Osteocyte (in vitro differentiated cells): ENCODE measurements around the gene KLHL10. TPM values are rescaled to one million over a fixed set of nuclear protein-coding genes. Genes with fewer than 3 reads are reported as not detected.

Source experiments
- DNase-seq: peaks from one replicate; pipeline ENCODE4 v3.0.0; 2021; ENCODE audit warnings: mixed read lengths; ENCODE audit not compliant: unreplicated experiment; ENCODE audit errors: extremely low spot score
- H3K27ac Mint-ChIP-seq: one replicate; pipeline ENCODE4 v1.8.0; 2021; ENCODE audit warnings: mild to moderate bottlenecking, mixed read lengths; ENCODE audit not compliant: unreplicated experiment
- H3K27me3 Mint-ChIP-seq: one replicate; pipeline ENCODE4 v1.8.0; 2021; ENCODE audit warnings: mixed read lengths; ENCODE audit not compliant: unreplicated experiment
- H3K36me3 Mint-ChIP-seq: one replicate; pipeline ENCODE4 v1.8.0; 2021; ENCODE audit warnings: mixed read lengths; ENCODE audit not compliant: unreplicated experiment
- H3K4me1 Mint-ChIP-seq: one replicate; pipeline ENCODE4 v1.8.0; 2021; ENCODE audit warnings: mixed read lengths; ENCODE audit not compliant: unreplicated experiment
- H3K4me3 Mint-ChIP-seq: one replicate; pipeline ENCODE4 v1.8.0; 2021; ENCODE audit warnings: mild to moderate bottlenecking, moderate library complexity, mixed read lengths; ENCODE audit not compliant: unreplicated experiment
- H3K9me3 Mint-ChIP-seq: one replicate; pipeline ENCODE4 v1.8.0; 2021; ENCODE audit warnings: mixed read lengths; ENCODE audit not compliant: unreplicated experiment
- total RNA-seq: library from RNA; stranded (reverse); gene quantifications from 2 replicates; pipeline ENCODE4 v1.2.1, GENCODE V29; 2021
- TF ChIP-seq, protein P1 (sequence below): fragments of 200-600 bp; sonication (generic); IDR thresholded peaks from 2 replicates; pipeline ENCODE4 v1.5.0; 2021; ENCODE audit warnings: antibody characterized with exemption, mild to moderate bottlenecking, moderate library complexity

KLHL10 gene
- total RNA-seq, 1 donor from 2014 or later = not detected

DNA sequence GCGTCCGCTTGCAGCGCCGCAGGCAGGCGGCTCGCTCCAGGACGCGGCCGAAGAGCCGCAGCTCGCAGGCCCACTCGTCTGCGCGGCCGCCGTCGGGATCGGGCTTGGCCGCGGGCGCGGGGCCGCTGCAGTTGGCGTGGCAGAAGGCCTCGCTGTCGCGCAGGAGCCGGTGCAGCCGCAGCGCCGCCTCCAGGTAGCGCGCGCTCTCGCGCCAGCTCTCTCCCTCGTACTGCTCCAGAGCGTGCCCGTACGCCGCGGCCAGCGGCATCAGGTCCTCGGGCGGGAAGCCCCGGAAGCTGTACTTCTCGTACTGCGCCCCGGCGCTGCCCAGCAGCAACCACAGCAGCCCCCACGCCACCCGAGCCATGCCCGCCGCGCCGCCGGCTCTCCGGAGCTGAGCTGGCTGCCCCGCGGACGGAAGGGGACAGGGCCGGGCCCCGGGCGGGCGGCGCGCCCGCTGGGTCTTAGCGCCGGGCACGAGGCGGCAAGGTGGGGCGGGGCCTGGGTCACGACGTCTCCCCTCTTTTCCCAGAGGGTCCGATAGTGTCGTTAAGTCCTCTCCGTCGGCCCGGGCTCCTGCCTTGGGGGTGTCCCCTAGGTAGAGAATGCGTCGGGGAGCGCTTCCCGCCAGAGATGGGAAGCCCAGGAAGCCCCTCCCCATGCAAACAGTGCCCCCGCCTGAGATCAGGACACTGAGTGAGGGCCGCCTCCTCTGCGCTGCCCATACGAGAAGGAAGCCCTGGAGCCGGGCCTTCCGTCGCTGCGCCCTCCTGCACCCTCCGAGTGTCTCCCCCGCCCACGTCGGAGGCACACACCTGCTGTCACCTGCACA lies 25.9 kb upstream of the KLHL10 start, which contains the start of gene P3H4:
Gene P3H4, minus strand, starts transcription at position 401 of the 832 bp plus-strand sequence. Its CDS starts 34 bp downstream, at position 367.
- Mint-ChIP-seq H3K4me3 (peak within 1 kb of the TSS; percentile 99), H3K4me1 (peaks cover 36% of the 10 kb centered on the region), H3K36me3 (peaks cover 11% of the 10 kb centered on the region), H3K27ac (peak within 1 kb of the TSS; percentile 88), H3K9me3 (no peaks in the 10 kb centered on the region), H3K27me3 (no peaks in the 10 kb centered on the region)
- DNase-seq = peak; percentile 94
- TF ChIP-seq, protein P1, sequence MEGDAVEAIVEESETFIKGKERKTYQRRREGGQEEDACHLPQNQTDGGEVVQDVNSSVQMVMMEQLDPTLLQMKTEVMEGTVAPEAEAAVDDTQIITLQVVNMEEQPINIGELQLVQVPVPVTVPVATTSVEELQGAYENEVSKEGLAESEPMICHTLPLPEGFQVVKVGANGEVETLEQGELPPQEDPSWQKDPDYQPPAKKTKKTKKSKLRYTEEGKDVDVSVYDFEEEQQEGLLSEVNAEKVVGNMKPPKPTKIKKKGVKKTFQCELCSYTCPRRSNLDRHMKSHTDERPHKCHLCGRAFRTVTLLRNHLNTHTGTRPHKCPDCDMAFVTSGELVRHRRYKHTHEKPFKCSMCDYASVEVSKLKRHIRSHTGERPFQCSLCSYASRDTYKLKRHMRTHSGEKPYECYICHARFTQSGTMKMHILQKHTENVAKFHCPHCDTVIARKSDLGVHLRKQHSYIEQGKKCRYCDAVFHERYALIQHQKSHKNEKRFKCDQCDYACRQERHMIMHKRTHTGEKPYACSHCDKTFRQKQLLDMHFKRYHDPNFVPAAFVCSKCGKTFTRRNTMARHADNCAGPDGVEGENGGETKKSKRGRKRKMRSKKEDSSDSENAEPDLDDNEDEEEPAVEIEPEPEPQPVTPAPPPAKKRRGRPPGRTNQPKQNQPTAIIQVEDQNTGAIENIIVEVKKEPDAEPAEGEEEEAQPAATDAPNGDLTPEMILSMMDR = peak; percentile 80

DNA sequence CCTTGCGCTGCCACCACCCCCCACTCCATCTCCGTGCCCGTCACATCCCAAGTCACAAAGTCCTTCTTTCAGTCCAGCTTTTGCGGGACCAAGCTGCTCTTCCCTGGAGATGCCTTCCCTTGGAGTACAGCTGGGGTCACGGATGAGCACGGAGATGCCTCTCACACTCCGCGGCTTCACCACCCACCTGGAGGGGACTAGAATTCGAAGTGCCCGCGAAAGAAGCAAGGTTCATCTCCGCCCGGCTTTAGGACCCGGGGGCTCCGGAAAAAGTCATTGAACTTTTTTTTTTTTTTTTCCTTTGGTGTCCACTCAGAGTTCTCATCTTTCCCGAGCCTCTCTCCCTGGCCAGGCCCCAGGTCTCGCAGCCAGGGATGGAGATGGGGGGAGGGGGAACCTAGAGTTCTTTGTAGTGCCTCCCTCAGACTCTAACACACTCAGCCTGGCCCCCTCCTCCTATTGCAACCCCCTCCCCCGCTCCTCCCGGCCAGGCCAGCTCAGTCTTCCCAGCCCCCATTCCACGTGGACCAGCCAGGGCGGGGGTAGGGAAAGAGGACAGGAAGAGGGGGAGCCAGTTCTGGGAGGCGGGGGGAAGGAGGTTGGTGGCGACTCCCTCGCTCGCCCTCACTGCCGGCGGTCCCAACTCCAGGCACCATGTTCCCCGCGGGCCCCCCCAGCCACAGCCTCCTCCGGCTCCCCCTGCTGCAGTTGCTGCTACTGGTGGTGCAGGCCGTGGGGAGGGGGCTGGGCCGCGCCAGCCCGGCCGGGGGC lies 25.1 kb upstream of the KLHL10 start, which contains the start of gene FKBP10:
Gene FKBP10, plus strand, starts transcription at position 624 of the 771 bp plus-strand sequence. Its CDS starts 31 bp downstream, at position 655.
- Mint-ChIP-seq H3K27ac (peak within 1 kb of the TSS; percentile 90), H3K27me3 (no peaks in the 10 kb centered on the region), H3K4me3 (peak within 1 kb of the TSS; percentile 99), H3K36me3 (peaks cover 14% of the 10 kb centered on the region), H3K4me1 (peaks cover 37% of the 10 kb centered on the region), H3K9me3 (no peaks in the 10 kb centered on the region)
- TF ChIP-seq, protein P1 = no peak
- peak; percentile 92 for DNase-seq

DNA sequence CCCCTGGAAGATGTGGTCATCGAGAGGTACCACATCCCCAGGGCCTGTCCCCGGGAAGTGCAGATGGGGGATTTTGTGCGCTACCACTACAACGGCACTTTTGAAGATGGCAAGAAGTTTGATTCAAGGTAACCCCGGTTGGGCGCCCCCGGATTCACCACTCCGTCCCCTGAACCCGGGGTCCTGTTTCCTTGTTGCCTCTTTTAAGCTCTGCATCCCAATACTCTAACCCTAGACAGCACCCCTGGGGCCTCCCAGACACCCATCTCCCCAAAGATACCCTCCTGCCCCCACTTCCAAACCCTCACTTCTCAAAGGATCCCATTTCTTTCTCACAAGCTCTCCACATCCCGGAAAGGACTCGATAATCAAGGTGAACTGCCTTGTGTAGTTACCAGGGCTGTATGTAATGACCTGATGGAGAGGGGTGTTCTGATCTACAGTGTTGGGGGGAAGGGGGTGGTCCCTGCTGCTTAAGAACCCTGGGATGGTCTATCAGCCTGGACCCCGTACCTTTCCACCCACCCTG lies 24.4 kb upstream of the KLHL10 start:
- Mint-ChIP-seq H3K36me3 (peaks cover 16% of the 10 kb centered on the region), H3K4me1 (peaks cover 37% of the 10 kb centered on the region), H3K27ac (peak overlapping the region; percentile 90), H3K27me3 (no peaks in the 10 kb centered on the region), H3K9me3 (no peaks in the 10 kb centered on the region), H3K4me3 (peak overlapping the region; percentile 99)
- no peak for DNase-seq
- TF ChIP-seq, protein P1 = no peak

DNA sequence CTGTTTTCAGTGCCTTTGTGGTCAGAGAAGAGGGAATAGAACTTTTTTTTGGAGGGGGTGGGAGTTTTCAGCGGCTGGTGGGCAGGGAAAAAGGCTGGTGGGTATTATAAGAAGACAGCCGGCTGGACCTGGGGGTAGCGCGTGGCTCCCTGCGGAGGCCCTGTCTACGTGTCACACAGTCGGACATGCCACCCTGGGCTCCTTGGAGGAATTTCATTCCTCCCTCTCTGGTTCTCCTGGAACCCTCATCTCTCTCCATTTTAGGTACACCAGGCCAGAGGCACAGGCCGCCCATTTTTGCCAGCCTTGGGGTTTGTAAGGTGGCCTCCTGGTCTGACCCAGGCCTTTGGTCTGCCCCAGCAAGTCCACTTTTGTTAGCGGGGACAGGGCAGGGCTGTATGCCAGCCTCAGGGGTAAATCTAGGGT lies 23.9 kb upstream of the KLHL10 start:
- no peak for DNase-seq
- H3K36me3 Mint-ChIP-seq = peaks cover 19% of the 10 kb centered on the region
- H3K27me3 Mint-ChIP-seq = no peaks in the 10 kb centered on the region
- TF ChIP-seq, protein P1 = no peak
- H3K4me3 Mint-ChIP-seq = peak overlapping the region; percentile 99
- peak overlapping the region; percentile 90 for H3K27ac Mint-ChIP-seq
- H3K9me3 Mint-ChIP-seq = no peaks in the 10 kb centered on the region
- peaks cover 37% of the 10 kb centered on the region for H3K4me1 Mint-ChIP-seq
